WI38 (cell line): ENCODE data around the gene ZSWIM8.

Experiments
- H3K4me3 ChIP-seq: 2 replicates; pipeline ENCODE4 v1.5.1; 2011; ENCODE audit warnings: low read depth, mild to moderate bottlenecking, control low read depth, low read length
- TF ChIP-seq, protein P1 (sequence below): IDR thresholded peaks from 2 replicates; pipeline ENCODE4 v1.5.1; 2012; ENCODE audit warnings: low read depth, mild to moderate bottlenecking, control low read depth, low read length

ZSWIM8 gene

DNA sequence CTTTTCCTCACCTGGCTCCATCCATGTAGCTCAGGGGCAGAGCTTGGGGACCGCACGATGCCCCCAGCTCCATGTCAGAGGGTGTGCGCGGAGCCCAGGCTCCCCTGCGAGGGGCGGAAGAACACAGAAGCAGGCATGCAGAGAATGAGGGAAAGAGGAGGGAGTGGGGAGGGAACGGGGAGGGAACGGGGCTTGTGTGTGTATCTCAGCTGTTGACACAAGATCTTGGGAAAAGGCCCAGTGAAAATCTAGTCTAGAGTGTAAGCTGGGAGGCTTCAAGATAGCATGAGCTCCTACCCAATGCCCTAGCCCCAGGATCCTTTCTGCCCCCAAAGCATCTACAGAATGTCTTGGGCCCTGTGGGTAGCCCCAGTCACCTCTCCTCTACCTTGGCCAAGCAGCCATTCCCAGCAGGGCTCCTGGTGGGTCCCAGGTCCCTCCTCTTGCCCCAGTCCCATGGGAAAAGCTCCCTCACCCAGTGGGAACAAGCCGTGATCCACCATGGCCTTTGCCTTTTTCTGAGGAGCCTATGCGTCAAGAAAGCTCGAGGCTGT lies 51.1 kb downstream of the ZSWIM8 start:
- no peak overlapping the region for H3K4me3 ChIP-seq
- TF ChIP-seq, protein P1, sequence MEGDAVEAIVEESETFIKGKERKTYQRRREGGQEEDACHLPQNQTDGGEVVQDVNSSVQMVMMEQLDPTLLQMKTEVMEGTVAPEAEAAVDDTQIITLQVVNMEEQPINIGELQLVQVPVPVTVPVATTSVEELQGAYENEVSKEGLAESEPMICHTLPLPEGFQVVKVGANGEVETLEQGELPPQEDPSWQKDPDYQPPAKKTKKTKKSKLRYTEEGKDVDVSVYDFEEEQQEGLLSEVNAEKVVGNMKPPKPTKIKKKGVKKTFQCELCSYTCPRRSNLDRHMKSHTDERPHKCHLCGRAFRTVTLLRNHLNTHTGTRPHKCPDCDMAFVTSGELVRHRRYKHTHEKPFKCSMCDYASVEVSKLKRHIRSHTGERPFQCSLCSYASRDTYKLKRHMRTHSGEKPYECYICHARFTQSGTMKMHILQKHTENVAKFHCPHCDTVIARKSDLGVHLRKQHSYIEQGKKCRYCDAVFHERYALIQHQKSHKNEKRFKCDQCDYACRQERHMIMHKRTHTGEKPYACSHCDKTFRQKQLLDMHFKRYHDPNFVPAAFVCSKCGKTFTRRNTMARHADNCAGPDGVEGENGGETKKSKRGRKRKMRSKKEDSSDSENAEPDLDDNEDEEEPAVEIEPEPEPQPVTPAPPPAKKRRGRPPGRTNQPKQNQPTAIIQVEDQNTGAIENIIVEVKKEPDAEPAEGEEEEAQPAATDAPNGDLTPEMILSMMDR = no peak

- TF ChIP-seq, protein P1 = no peak
Observed at GRCh38 chr10:73837072-73837471, 51.7 kb downstream of the ZSWIM8 start.

GRCh38 chr10:73838008-73838567 lies 52.7 kb downstream of the ZSWIM8 start:
- H3K4me3 ChIP-seq = no peak overlapping the region
- TF ChIP-seq, protein P1 = no peak

More at GRCh38 chr10:73837072-73837471, 51.7 kb downstream of the ZSWIM8 start:
- H3K4me3 ChIP-seq = no peak overlapping the region

- TF ChIP-seq, protein P1 = no peak
- no peak overlapping the region for H3K4me3 ChIP-seq
Observed at GRCh38 chr10:73838827-73839226, 53.4 kb downstream of the ZSWIM8 start.

- TF ChIP-seq, protein P1 = no peak
- H3K4me3 ChIP-seq = no peak overlapping the region
Observed at GRCh38 chr10:73839276-73839966, 54.0 kb downstream of the ZSWIM8 start.

DNA sequence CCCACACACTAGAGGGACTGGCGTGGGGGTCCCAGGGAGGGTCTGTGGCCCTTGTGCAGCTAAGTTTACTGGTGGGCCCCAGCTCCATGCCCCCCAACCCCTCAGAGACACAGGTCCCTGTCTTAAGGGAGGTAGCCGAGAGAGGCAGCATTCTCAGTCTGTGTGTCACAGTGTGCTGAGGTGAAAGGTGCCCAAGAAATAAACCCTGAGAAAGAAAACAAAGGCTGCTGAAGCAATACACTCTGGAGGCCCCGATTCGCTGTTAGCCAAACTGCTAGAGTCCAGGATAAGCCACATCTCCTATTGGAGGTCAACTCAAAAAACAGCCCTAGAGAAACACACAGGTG lies 54.6 kb downstream of the ZSWIM8 start:
- H3K4me3 ChIP-seq = no peak overlapping the region
- TF ChIP-seq, protein P1 = no peak

GRCh38 chr10:73840403-73841060 lies 55.1 kb downstream of the ZSWIM8 start:
- H3K4me3 ChIP-seq = no peak overlapping the region
- TF ChIP-seq, protein P1 = no peak
